ENCODE results near the gene CYTH4. TPM values are rescaled to one million over a fixed set of nuclear protein-coding genes. Genes with fewer than 3 reads are reported as not detected.
A peak's percentile ranks its signal among the peaks of the same experiment; 100 is the strongest.

Gene CYTH4
- total RNA-seq, 2 experiments from 2014 or later = 30.5 to 34.0 TPM

GRCh38 chr22:37298748-37299495, 16.6 kb downstream of the CYTH4 start:
- peaks cover 63% of the 10 kb centered on the region for H3K4me1 Mint-ChIP-seq (ENCODE audit: low read depth)
- no peak overlapping the region for H3K4me3 Mint-ChIP-seq
- no peaks in the 10 kb centered on the region for H3K9me3 Mint-ChIP-seq
- peak overlapping the region; percentile 65 for H3K27ac Mint-ChIP-seq
- CTCF ChIA-PET = interaction anchor here (1.4 kb wide), 1 partner anchor 159 kb away, joined by 4 read pairs; no protein-coding TSS in a partner anchor
- peaks cover 15% of the 10 kb centered on the region for H3K36me3 Mint-ChIP-seq (ENCODE audit: low read depth)
- no peaks in the 10 kb centered on the region for H3K27me3 Mint-ChIP-seq (ENCODE audit: low read depth)
- intact Hi-C loops (cut with micrococcal nuclease) = no loop called here
- no peak for DNase-seq

- intact Hi-C loops (cut with micrococcal nuclease) = no loop called here
- Mint-ChIP-seq H3K36me3 (ENCODE audit: low read depth) (peaks cover 17% of the 10 kb centered on the region), H3K27me3 (ENCODE audit: low read depth) (no peaks in the 10 kb centered on the region), H3K4me3 (peak overlapping the region; percentile 56), H3K9me3 (no peaks in the 10 kb centered on the region), H3K27ac (peak overlapping the region; percentile 85), H3K4me1 (ENCODE audit: low read depth) (peaks cover 64% of the 10 kb centered on the region)
- CTCF ChIA-PET = interaction anchor here (1.0 to 1.4 kb wide), 4 partner anchors 10 to 158 kb away, joined by 3 to 4 read pairs (median 4); no protein-coding TSS in a partner anchor
- no peak for DNase-seq
Measured at GRCh38 chr22:37299969-37300509, 17.7 kb downstream of the CYTH4 start.

- CTCF ChIA-PET = interaction anchor here (1.0 to 1.4 kb wide), 4 partner anchors 11 to 157 kb away, joined by 3 to 4 read pairs (median 4); no protein-coding TSS in a partner anchor
- Mint-ChIP-seq H3K9me3 (no peaks in the 10 kb centered on the region), H3K4me3 (peak overlapping the region; percentile 56), H3K27ac (peak overlapping the region; percentile 85), H3K4me1 (ENCODE audit: low read depth) (peaks cover 64% of the 10 kb centered on the region), H3K27me3 (ENCODE audit: low read depth) (no peaks in the 10 kb centered on the region), H3K36me3 (ENCODE audit: low read depth) (peaks cover 18% of the 10 kb centered on the region)
- intact Hi-C loops (cut with micrococcal nuclease) = no loop called here
- DNase-seq = peak; percentile 67
Measured at GRCh38 chr22:37300551-37301017, 18.3 kb downstream of the CYTH4 start.

- Mint-ChIP-seq H3K36me3 (ENCODE audit: low read depth) (peaks cover 18% of the 10 kb centered on the region), H3K4me3 (peak overlapping the region; percentile 56), H3K9me3 (no peaks in the 10 kb centered on the region), H3K4me1 (ENCODE audit: low read depth) (peaks cover 69% of the 10 kb centered on the region), H3K27me3 (ENCODE audit: low read depth) (no peaks in the 10 kb centered on the region), H3K27ac (peak overlapping the region; percentile 85)
- intact Hi-C loops (cut with micrococcal nuclease) = no loop called here
- CTCF ChIA-PET = interaction anchor here (1.0 to 1.3 kb wide), 2 partner anchors 36 to 41 kb away, joined by 3 to 4 read pairs; no protein-coding TSS in a partner anchor
- no peak for DNase-seq
Measured at GRCh38 chr22:37301144-37301830, 19.0 kb downstream of the CYTH4 start.

GRCh38 chr22:37302674-37303555, 20.6 kb downstream of the CYTH4 start:
- Mint-ChIP-seq H3K36me3 (ENCODE audit: low read depth) (peaks cover 21% of the 10 kb centered on the region), H3K27ac (peak overlapping the region; percentile 78), H3K4me1 (ENCODE audit: low read depth) (peaks cover 80% of the 10 kb centered on the region), H3K27me3 (ENCODE audit: low read depth) (no peaks in the 10 kb centered on the region), H3K4me3 (no peak overlapping the region), H3K9me3 (no peaks in the 10 kb centered on the region)
- intact Hi-C loops (cut with micrococcal nuclease) = no loop called here
- DNase-seq = no peak
- CTCF ChIA-PET = interaction anchor here (1.3 to 1.4 kb wide), 2 partner anchors 35 to 43 kb away, joined by 3 to 5 read pairs; no protein-coding TSS in a partner anchor

GRCh38 chr22:37303821-37304274, 21.5 kb downstream of the CYTH4 start:
- peak overlapping the region; percentile 78 for H3K27ac Mint-ChIP-seq
- CTCF ChIA-PET = interaction anchor here (0.7 to 1.4 kb wide), 5 partner anchors 26 to 154 kb away, joined by 3 read pairs; no protein-coding TSS in a partner anchor
- peaks cover 16% of the 10 kb centered on the region for H3K36me3 Mint-ChIP-seq (ENCODE audit: low read depth)
- peak; percentile 85 for DNase-seq
- no peaks in the 10 kb centered on the region for H3K27me3 Mint-ChIP-seq (ENCODE audit: low read depth)
- intact Hi-C loops (cut with micrococcal nuclease) = no loop called here
- H3K4me3 Mint-ChIP-seq = no peak overlapping the region
- H3K9me3 Mint-ChIP-seq = no peaks in the 10 kb centered on the region
- peaks cover 84% of the 10 kb centered on the region for H3K4me1 Mint-ChIP-seq (ENCODE audit: low read depth)

GRCh38 chr22:37304595-37305343, 22.5 kb downstream of the CYTH4 start:
- intact Hi-C loops (cut with micrococcal nuclease) = no loop called here
- Mint-ChIP-seq H3K4me3 (no peak overlapping the region), H3K36me3 (ENCODE audit: low read depth) (peaks cover 16% of the 10 kb centered on the region), H3K4me1 (ENCODE audit: low read depth) (peaks cover 93% of the 10 kb centered on the region), H3K27me3 (ENCODE audit: low read depth) (no peaks in the 10 kb centered on the region), H3K9me3 (no peaks in the 10 kb centered on the region), H3K27ac (peak overlapping the region; percentile 100)
- CTCF ChIA-PET = interaction anchor here (0.8 to 1.5 kb wide), 7 partner anchors 11 to 74 kb away, joined by 3 to 7 read pairs (median 3); no protein-coding TSS in a partner anchor
- DNase-seq = no peak

GRCh38 chr22:37305887-37306286, 23.6 kb downstream of the CYTH4 start:
- H3K4me1 Mint-ChIP-seq (ENCODE audit: low read depth) = peaks cover 90% of the 10 kb centered on the region
- H3K36me3 Mint-ChIP-seq (ENCODE audit: low read depth) = peaks cover 10% of the 10 kb centered on the region
- CTCF ChIA-PET = interaction anchor here (1.1 to 1.5 kb wide), 3 partner anchors 10 to 124 kb away, joined by 3 to 7 read pairs (median 6); no protein-coding TSS in a partner anchor
- intact Hi-C loops (cut with micrococcal nuclease) = no loop called here
- no peak for DNase-seq
- no peaks in the 10 kb centered on the region for H3K9me3 Mint-ChIP-seq
- H3K27ac Mint-ChIP-seq = peak overlapping the region; percentile 100
- no peaks in the 10 kb centered on the region for H3K27me3 Mint-ChIP-seq (ENCODE audit: low read depth)
- H3K4me3 Mint-ChIP-seq = no peak overlapping the region

- CTCF ChIA-PET = interaction anchor here (1.1 kb wide), 1 partner anchor 123 kb away, joined by 3 read pairs; no protein-coding TSS in a partner anchor
- DNase-seq = no peak
- Mint-ChIP-seq H3K4me1 (ENCODE audit: low read depth) (peaks cover 85% of the 10 kb centered on the region), H3K36me3 (ENCODE audit: low read depth) (peaks cover 10% of the 10 kb centered on the region), H3K4me3 (peak overlapping the region; percentile 70), H3K9me3 (no peaks in the 10 kb centered on the region), H3K27me3 (ENCODE audit: low read depth) (no peaks in the 10 kb centered on the region), H3K27ac (peak overlapping the region; percentile 100)
- intact Hi-C loops (cut with micrococcal nuclease) = no loop called here
Measured at GRCh38 chr22:37306494-37306829, 24.2 kb downstream of the CYTH4 start.

- Mint-ChIP-seq H3K4me3 (peak overlapping the region; percentile 70), H3K9me3 (no peaks in the 10 kb centered on the region), H3K36me3 (ENCODE audit: low read depth) (peaks cover 7% of the 10 kb centered on the region), H3K4me1 (ENCODE audit: low read depth) (peaks cover 66% of the 10 kb centered on the region), H3K27me3 (ENCODE audit: low read depth) (no peaks in the 10 kb centered on the region), H3K27ac (peak overlapping the region; percentile 100)
- intact Hi-C loops (cut with micrococcal nuclease) = no loop called here
- DNase-seq = no peak
- CTCF ChIA-PET = interaction anchor here (0.9 to 1.1 kb wide), 2 partner anchors 26 to 182 kb away, joined by 3 read pairs; partner anchors contain the start of gene CYTH4
Measured at GRCh38 chr22:37308385-37309200, 26.3 kb downstream of the CYTH4 start.

All from activated naive CD4-positive, alpha-beta T cell treated with anti-CD3 and anti-CD28 coated beads for 36 hours (primary cell).